Lower leg skin (tissue), 4 donors: ENCODE measurements around the gene NFKBIE. TPM values are rescaled to one million over a fixed set of nuclear protein-coding genes. Genes with fewer than 3 reads are reported as not detected.

Experiments
- DNase-seq, 2 donors: peaks; one replicate each; pipeline ENCODE4 v3.0.0-alpha.2; 2019; ENCODE audit warnings: low spot score in 2 of 2
- H3K4me3 ChIP-seq: fragments of 200-600 bp; sonication (generic); 2 replicates; pipeline ENCODE4 v1.5.1; 2017; ENCODE audit warnings: mild to moderate bottlenecking, low read depth; ENCODE audit not compliant: poor library complexity, severe bottlenecking
- POLR2A ChIP-seq, 2 donors: fragments of 450-650 bp; IDR thresholded peaks; one replicate each; pipeline ENCODE4 v1.6.1; 2016 to 2017; ENCODE audit warnings: antibody characterized with exemption in 2 of 2, mild to moderate bottlenecking in 1 of 2, moderate library complexity in 1 of 2
- WGBS, 2 donors: methylation state at CpG; one replicate each; pipeline ENCODE4 v1.1.5; 2018; 5-methylcytosine and 5-hydroxymethylcytosine counted together
- intact Hi-C: fragments of 100-400 bp; cut with DNase I; formaldehyde crosslinking; loops from one replicate; pipeline ENCODE4 v1.15.0; 2023; ENCODE audit warnings: low total_unique reads
- total RNA-seq, 4 donors: library from RNA; depleted of rRNA; stranded (reverse); fragments of >200 nt; gene quantifications; one replicate each; pipeline ENCODE4 v1.1.0, GENCODE V29; 2016
- TF ChIP-seq, protein P1 (sequence below), 3 donors: fragments of 450-650 bp; IDR thresholded peaks; one replicate each; pipeline ENCODE4 v1.5.1; 2016; ENCODE audit warnings: antibody characterized with exemption in 3 of 3, mild to moderate bottlenecking in 3 of 3, moderate library complexity in 2 of 3

NFKBIE gene
- total RNA-seq, 4 donors from 2014 or later: 10.8 to 21.1 (median 17.3) TPM

DNA sequence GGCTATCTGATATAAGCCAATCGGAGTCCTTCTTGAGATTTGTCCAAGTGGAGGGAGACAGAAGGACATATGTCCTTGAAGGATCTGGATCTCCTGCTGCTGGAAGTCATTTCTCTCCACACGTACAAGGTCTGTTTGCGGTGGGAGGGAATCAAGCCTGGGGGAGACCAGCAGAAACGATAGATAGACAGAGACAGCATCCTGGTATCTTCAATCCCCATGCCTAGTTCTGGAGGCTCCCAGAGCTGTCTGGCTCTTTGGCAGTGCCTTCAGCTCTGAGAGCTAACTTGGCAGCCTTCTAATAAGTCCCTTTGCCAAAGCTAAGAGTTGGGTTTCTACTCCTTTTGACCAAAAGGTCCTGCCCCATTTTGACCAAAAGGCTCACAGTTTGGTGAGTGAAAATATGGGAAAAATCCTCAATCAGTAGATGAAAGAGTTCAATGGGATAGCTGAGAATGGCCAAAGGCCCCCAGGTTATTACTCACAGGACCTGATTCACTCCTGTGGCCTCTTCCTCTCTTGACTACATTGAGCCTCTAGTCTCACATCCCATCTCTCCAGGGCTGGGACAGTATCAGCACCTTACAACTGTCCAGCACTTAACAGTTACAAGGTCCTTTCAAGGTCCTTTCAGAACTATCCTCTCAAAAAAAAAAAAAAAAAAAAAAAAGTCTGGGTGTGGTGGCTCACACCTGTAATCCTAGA, 27.5 kb upstream of the NFKBIE start:
- TF ChIP-seq POLR2A (IDR thresholded peaks at IDR 0.05): no peak
- TF ChIP-seq, protein P1, sequence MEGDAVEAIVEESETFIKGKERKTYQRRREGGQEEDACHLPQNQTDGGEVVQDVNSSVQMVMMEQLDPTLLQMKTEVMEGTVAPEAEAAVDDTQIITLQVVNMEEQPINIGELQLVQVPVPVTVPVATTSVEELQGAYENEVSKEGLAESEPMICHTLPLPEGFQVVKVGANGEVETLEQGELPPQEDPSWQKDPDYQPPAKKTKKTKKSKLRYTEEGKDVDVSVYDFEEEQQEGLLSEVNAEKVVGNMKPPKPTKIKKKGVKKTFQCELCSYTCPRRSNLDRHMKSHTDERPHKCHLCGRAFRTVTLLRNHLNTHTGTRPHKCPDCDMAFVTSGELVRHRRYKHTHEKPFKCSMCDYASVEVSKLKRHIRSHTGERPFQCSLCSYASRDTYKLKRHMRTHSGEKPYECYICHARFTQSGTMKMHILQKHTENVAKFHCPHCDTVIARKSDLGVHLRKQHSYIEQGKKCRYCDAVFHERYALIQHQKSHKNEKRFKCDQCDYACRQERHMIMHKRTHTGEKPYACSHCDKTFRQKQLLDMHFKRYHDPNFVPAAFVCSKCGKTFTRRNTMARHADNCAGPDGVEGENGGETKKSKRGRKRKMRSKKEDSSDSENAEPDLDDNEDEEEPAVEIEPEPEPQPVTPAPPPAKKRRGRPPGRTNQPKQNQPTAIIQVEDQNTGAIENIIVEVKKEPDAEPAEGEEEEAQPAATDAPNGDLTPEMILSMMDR (IDR thresholded peaks at IDR 0.05): no peak
- DNase-seq: no peak
- intact Hi-C loops: no loop called here
- no peak overlapping the region for H3K4me3 ChIP-seq
- WGBS, 2 donors: 78 to 88% methylated on average over 4 of the region's 4 CpGs

DNA sequence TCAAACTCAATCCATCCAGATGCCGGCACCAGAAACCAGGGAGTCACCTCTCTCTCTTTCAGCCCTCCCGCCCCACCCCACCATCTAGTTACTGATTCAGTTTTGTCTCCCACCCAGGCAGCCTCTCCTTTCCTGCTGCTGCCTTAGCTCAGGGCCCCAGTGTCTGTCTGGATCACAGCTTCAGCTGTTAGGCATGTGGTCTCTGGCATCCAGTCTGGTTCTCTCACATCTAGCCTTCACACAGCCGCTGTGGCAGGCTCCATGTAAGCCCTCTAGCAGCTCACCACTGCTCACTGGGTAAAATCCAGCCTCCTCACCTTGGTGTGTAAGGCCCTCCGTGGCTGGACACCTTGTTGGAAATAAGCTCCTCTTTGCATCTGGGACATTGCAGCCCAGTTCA, 26.5 kb upstream of the NFKBIE start:
- H3K4me3 ChIP-seq: no peak overlapping the region
- TF ChIP-seq, protein P1 (IDR thresholded peaks at IDR 0.05): no peak
- TF ChIP-seq POLR2A (IDR thresholded peaks at IDR 0.05): no peak
- intact Hi-C loops: no loop called here
- DNase-seq: no peak
- 62 to 77% methylated on average over 4 of the region's 4 CpGs for WGBS, 2 donors

DNA sequence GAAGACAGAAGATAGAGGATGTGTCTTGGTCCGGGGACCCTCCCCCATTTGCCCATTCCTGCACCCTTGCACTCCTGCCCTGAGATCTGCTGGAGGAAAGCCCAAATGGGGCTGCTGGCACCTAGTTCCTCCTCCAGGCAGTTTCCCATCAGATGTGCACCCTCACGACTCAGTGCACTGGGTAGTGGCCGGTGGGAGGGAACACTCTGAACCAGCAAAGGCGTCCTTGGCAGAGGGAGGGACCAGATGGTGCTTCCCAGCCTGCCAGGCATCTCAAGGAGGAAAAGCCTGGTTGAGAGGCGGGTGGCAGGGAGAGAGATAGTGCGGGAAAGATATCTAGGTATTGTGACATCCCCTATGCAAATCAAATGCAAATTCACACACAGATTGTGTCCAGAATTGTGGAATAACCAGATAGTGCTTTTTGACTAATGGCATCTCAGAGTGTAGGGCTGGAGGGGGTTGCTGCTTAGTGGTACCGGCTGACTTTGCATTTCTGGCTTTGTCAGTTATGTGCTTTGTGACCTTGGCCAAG, 24.4 kb upstream of the NFKBIE start:
- H3K4me3 ChIP-seq: no peak overlapping the region
- DNase-seq: no peak
- intact Hi-C loops: no loop called here
- WGBS, 2 donors: 26 to 35% methylated on average over 7 of the region's 7 CpGs
- no peak for TF ChIP-seq POLR2A (IDR thresholded peaks at IDR 0.05)
- TF ChIP-seq, protein P1 (IDR thresholded peaks at IDR 0.05): no peak

DNA sequence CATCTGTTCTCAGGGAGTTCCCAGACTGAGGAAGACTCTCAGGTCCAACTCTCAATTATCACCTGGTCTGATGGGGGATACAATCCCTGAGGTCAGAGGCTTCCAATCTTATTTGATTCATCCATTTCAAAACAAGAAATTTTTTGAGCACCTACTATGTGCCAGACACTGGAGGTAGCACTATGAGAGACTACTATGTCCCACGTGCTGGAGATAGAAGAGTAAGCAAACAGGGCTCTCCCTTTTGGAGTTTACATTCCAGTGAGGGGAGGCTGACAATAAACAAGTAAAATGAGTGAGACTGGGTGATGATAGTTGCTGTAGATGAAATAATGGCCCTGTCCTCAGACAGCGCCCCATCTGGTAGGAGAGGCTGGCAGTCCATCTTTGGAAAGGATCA, 21.4 kb upstream of the NFKBIE start:
- intact Hi-C loops: no loop called here
- WGBS, 2 donors: 41 to 64% methylated on average over 2 of the region's 2 CpGs
- TF ChIP-seq, protein P1 (IDR thresholded peaks at IDR 0.05): no peak
- TF ChIP-seq POLR2A (IDR thresholded peaks at IDR 0.05): no peak
- no peak overlapping the region for H3K4me3 ChIP-seq
- DNase-seq: no peak

DNA sequence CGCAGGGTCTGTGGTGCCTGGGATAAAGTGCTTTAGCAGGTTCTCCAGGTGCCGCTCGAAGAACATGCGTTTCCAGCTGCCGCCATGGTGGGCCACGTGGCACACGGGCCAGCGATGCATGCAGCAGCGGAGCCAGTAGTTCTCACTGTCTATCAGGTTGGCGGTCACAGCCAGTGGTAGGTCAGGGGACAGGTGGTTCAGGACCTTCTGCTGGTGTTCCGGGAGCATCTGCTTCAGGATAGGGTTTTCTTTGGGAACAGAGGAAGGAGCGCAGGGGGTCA, 20.9 kb upstream of the NFKBIE start:
- 91 to 92% methylated on average over 12 of the region's 12 CpGs for WGBS, 2 donors
- no peak overlapping the region for H3K4me3 ChIP-seq
- DNase-seq: no peak
- intact Hi-C loops: no loop called here
- TF ChIP-seq, protein P1 (IDR thresholded peaks at IDR 0.05): no peak
- no peak for TF ChIP-seq POLR2A (IDR thresholded peaks at IDR 0.05)
